PC-3 (cell line): Measurements from ENCODE around the gene DENND10. TPM values are rescaled to one million over a fixed set of nuclear protein-coding genes. Genes with fewer than 3 reads are reported as not detected.
A peak's percentile ranks its signal among the peaks of the same experiment; 100 is the strongest.

Experiments
- ATAC-seq: fragments of 200-7000 bp; cut with Tn5 transposase; 2 replicates; pipeline ENCODE4 v1.9.1; 2020; ENCODE audit warnings: mild to moderate bottlenecking, moderate library complexity
- BruUV-seq: library from RNA; stranded (reverse); fragments of 400-500 nt; replicated peaks from 2 replicates; lab custom pipeline; 2021; lab: Mats Ljungman, UMichigan
- CTCF ChIA-PET: fragments of 300-600 bp; sonication (Branson Sonifier 250); formaldehyde crosslinking; loops from one replicate; lab custom pipeline; 2022; ENCODE audit warnings: antibody characterized with exemption; lab: Charles Lee
- POLR2A ChIA-PET: fragments of 300-600 bp; sonication (Branson Sonifier 250); formaldehyde crosslinking; loops from one replicate; lab custom pipeline; 2022; ENCODE audit warnings: antibody characterized with exemption; ENCODE audit not compliant: unreplicated experiment; lab: Charles Lee
- DNase-seq: peaks from one replicate; pipeline ENCODE4 v3.0.0-alpha.2; 2015
- H2AFZ ChIP-seq: fragments of 300-600 bp; sonication (generic); 2 replicates; pipeline ENCODE4 v1.6.0; 2016; ENCODE audit warnings: antibody characterized with exemption, low read length
- H3F3A ChIP-seq: fragments of 300-600 bp; sonication (generic); one replicate; pipeline ENCODE4 v1.6.0; 2017; ENCODE audit warnings: antibody characterized with exemption, low read length, control low read depth, mild to moderate bottlenecking; ENCODE audit not compliant: unreplicated experiment
- H3K27ac ChIP-seq: fragments of 300-600 bp; sonication (generic); 2 replicates; pipeline ENCODE4 v1.5.1; 2016; ENCODE audit warnings: mild to moderate bottlenecking, low read length
- H3K27me3 ChIP-seq: fragments of 300-600 bp; sonication (generic); 2 replicates; pipeline ENCODE4 v1.6.1; 2016; ENCODE audit warnings: low read length, mixed read lengths
- H3K36me3 ChIP-seq: fragments of 300-600 bp; sonication (generic); 2 replicates; pipeline ENCODE4 v1.6.1; 2016; ENCODE audit warnings: low read depth, mixed run types, low read length, mixed read lengths
- H3K4me1 ChIP-seq: fragments of 300-600 bp; sonication (generic); 2 replicates; pipeline ENCODE4 v1.5.1; 2016; ENCODE audit warnings: low read length; ENCODE audit not compliant: insufficient read depth
- H3K4me2 ChIP-seq: fragments of 300-600 bp; sonication (generic); 2 replicates; pipeline ENCODE4 v1.6.0; 2016; ENCODE audit warnings: low read length
- H3K4me3 ChIP-seq: fragments of 300-600 bp; sonication (generic); 2 replicates; pipeline ENCODE4 v1.5.1; 2016; ENCODE audit warnings: mild to moderate bottlenecking, low read length, mixed read lengths
- H3K79me2 ChIP-seq: fragments of 300-600 bp; sonication (generic); 2 replicates; pipeline ENCODE4 v1.6.1; 2017; ENCODE audit warnings: low read length, mixed read lengths
- H3K9ac ChIP-seq: fragments of 300-600 bp; sonication (generic); 2 replicates; pipeline ENCODE4 v1.6.0; 2016; ENCODE audit warnings: mild to moderate bottlenecking, low read length
- H3K9me2 ChIP-seq: fragments of 300-600 bp; sonication (generic); replicated peaks from 2 replicates; pipeline ENCODE4 v1.6.1; 2016; ENCODE audit warnings: mixed run types, low read length, mixed read lengths
- H3K9me3 ChIP-seq: fragments of 300-600 bp; sonication (generic); 2 replicates; pipeline ENCODE4 v1.6.1; 2016; ENCODE audit warnings: low read length, mixed read lengths
- H4K20me1 ChIP-seq: fragments of 300-600 bp; sonication (generic); 2 replicates; pipeline ENCODE4 v1.6.1; 2016; ENCODE audit warnings: low read length, mixed read lengths
- EZH2 ChIP-seq: fragments of 300-600 bp; sonication (generic); IDR thresholded peaks from one replicate; pipeline ENCODE4 v1.6.1; 2017; ENCODE audit warnings: antibody characterized with exemption, mild to moderate bottlenecking, low read length; ENCODE audit not compliant: unreplicated experiment
- EZH2phosphoT487 ChIP-seq: fragments of 300-600 bp; sonication (generic); IDR thresholded peaks from 2 replicates; pipeline ENCODE4 v1.6.1; 2018; ENCODE audit warnings: mild to moderate bottlenecking, antibody characterized with exemption, low read length, borderline replicate concordance
- intact Hi-C: fragments of 100-400 bp; cut with micrococcal nuclease; formaldehyde crosslinking; loops from 2 replicates; pipeline ENCODE4 v1.9.0; 2023
- total RNA-seq: library from RNA; depleted of rRNA; stranded (reverse); fragments of >200 nt; gene quantifications from 2 replicates; pipeline ENCODE4 v1.2.3, GENCODE V29; 2014
- TF ChIP-seq, protein P1 (sequence below): fragments of 300-600 bp; sonication (generic); conservative IDR thresholded peaks from 2 replicates; pipeline ENCODE4 v1.5.1; 2017; ENCODE audit warnings: antibody characterized with exemption, low read depth, mild to moderate bottlenecking, low read length

The DENND10 gene
- total RNA-seq, 1 experiment from 2014 or later, result 28.9 TPM

DNA sequence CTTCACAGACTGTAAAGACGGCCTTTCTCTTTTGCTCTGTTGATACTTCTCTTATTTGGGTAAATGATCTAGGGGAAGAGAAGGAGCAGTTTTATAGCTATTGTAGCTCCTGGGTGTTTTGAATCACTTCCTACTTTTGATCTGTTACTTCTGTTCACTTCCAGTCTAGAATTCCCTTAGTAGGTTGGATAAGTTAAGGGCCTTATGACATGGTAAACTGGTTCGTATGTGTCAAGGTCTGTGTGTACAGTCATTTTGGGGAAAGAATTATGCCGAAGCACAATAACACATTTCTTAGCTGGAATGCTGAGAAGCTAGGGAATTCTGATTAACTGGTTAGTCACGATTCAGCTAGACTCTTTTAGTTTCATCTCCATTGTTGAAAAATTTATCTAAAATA is 8.1 kb downstream of the DENND10 start:
- Histone ChIP-seq H3K9me3 (no peaks in the 10 kb centered on the region), H3K4me2 (no peak overlapping the region), H3K4me1 (no peaks in the 10 kb centered on the region), H3K9ac (no peak overlapping the region), H3K4me3 (no peak overlapping the region), H2AFZ (no peak overlapping the region), H3K9me2 (no peaks in the 10 kb centered on the region), H3K36me3 (no peaks in the 10 kb centered on the region; the same call in 1 of the 2 replicates), H3F3A (no peaks in the 10 kb centered on the region), H3K27me3 (no peaks in the 10 kb centered on the region), H3K79me2 (no peaks in the 10 kb centered on the region), H3K27ac (no peak overlapping the region), H4K20me1 (no peaks in the 10 kb centered on the region)
- ChIA-PET POLR2A (no interaction called here), CTCF (no interaction called here)
- DNase-seq (no peak), ATAC-seq (no peak)
- intact Hi-C loops, result no loop called here
- BruUV-seq, result no TSS peak
- TF ChIP-seq EZH2phosphoT487 (no peak), EZH2 (no peak)
- TF ChIP-seq, protein P1, sequence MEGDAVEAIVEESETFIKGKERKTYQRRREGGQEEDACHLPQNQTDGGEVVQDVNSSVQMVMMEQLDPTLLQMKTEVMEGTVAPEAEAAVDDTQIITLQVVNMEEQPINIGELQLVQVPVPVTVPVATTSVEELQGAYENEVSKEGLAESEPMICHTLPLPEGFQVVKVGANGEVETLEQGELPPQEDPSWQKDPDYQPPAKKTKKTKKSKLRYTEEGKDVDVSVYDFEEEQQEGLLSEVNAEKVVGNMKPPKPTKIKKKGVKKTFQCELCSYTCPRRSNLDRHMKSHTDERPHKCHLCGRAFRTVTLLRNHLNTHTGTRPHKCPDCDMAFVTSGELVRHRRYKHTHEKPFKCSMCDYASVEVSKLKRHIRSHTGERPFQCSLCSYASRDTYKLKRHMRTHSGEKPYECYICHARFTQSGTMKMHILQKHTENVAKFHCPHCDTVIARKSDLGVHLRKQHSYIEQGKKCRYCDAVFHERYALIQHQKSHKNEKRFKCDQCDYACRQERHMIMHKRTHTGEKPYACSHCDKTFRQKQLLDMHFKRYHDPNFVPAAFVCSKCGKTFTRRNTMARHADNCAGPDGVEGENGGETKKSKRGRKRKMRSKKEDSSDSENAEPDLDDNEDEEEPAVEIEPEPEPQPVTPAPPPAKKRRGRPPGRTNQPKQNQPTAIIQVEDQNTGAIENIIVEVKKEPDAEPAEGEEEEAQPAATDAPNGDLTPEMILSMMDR, result no peak

DNA sequence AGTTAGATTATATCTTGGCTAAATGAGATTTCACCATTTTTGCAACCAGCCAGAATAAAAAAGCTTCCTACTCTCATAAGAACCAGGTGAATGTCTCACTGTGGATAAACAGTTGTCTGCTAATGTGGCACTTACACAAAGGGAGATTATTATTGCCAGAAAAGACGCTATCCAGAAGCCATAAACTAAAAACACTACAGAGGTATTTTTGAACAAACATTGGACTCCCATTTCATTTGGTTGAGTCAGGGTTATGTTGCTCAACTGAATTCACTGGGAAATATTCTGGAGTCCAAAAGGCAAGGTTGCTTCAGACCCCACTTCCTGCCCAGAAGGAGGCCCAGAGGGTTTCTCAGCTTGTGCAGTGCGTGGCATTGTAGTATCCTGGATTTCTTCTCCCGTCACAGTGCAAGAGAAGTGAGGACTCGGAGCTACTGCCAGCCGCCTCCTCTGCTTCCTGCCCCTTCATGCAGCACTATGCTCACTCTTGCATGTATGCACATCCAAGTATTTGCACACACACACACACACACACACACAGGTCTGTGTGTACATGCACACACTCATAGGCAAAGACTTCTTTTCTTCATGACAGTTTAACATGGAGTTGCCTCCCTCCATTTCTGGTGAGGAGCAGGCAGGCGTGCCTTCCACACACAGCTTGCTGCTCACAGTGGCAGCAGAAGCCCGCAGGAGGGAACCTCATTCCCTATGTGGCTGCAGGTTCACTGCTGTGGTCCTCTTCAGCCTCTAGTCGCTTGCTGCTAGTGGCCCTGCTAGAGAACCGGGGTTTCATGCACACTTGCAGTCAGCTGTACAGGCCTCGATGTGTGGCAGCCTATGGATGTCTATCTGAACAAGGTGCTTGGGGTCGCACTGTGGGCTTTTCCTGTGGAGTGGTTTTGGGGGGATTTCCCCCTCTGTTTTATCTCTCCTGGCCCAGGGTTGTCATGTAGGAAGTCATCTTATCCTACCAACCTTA is 10.1 kb downstream of the DENND10 start:
- no peaks in the 10 kb centered on the region for H3F3A ChIP-seq
- no peak overlapping the region for H2AFZ ChIP-seq
- TF ChIP-seq EZH2phosphoT487, result no peak
- no peaks in the 10 kb centered on the region; the same call in 1 of the 2 replicates for H3K36me3 ChIP-seq
- ChIA-PET POLR2A (no interaction called here), CTCF (no interaction called here)
- H3K27me3 ChIP-seq, result no peaks in the 10 kb centered on the region
- BruUV-seq, result no TSS peak
- H3K9me2 ChIP-seq, result no peaks in the 10 kb centered on the region
- H3K9me3 ChIP-seq, result no peaks in the 10 kb centered on the region
- H3K9ac ChIP-seq, result no peak overlapping the region
- no peak overlapping the region for H3K4me3 ChIP-seq
- peak; percentile 49 for ATAC-seq
- H3K79me2 ChIP-seq, result no peaks in the 10 kb centered on the region
- DNase-seq, result peak; percentile 54
- no peaks in the 10 kb centered on the region for H3K4me1 ChIP-seq
- H3K27ac ChIP-seq, result no peak overlapping the region
- H4K20me1 ChIP-seq, result no peaks in the 10 kb centered on the region
- H3K4me2 ChIP-seq, result no peak overlapping the region
- intact Hi-C loops, result no loop called here

DNA sequence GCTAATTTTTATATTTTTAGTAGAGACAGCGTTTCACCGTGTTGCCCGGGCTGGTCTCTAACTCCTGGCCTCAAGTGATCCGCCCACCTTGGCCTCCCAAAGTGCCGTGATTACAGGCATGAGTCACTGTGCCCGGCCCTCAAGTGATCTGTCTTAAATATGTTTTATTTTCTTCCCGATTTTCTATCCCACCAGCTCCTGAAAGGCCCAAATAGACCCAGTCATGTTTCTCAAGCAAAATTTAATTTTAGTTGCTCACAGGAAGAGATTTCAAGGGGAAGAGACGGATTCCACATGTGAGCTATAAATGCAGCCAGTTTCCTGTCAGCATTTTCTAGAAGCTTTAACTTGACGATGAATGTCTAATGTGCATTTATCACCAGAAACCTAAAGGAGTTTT is 12.0 kb downstream of the DENND10 start:
- H3K36me3 ChIP-seq, result no peaks in the 10 kb centered on the region; the same call in 1 of the 2 replicates
- ChIA-PET CTCF (no interaction called here), POLR2A (no interaction called here)
- no peaks in the 10 kb centered on the region for H3K9me2 ChIP-seq
- ATAC-seq (no peak), DNase-seq (no peak)
- no peak overlapping the region for H3K4me3 ChIP-seq
- no TSS peak for BruUV-seq
- H3K9ac ChIP-seq, result no peak overlapping the region
- peaks cover 5% of the 10 kb centered on the region; the same call in 1 of the 2 replicates for H3K4me1 ChIP-seq
- H3K79me2 ChIP-seq, result no peaks in the 10 kb centered on the region
- H4K20me1 ChIP-seq, result no peaks in the 10 kb centered on the region
- no peak for TF ChIP-seq EZH2phosphoT487
- TF ChIP-seq, protein P1, result no peak
- TF ChIP-seq EZH2, result no peak
- no peaks in the 10 kb centered on the region for H3K9me3 ChIP-seq
- H3F3A ChIP-seq, result no peaks in the 10 kb centered on the region
- H3K27ac ChIP-seq, result no peak overlapping the region
- H3K27me3 ChIP-seq, result no peaks in the 10 kb centered on the region
- no peak overlapping the region for H2AFZ ChIP-seq
- intact Hi-C loops, result no loop called here
- no peak overlapping the region for H3K4me2 ChIP-seq
